CD4-positive, alpha-beta T cell treated with Interferon gamma for 1 hour (primary cell): ENCODE measurements around the gene AKR1C3.

Source experiments
- DNase-seq: peaks from one replicate; pipeline ENCODE4 v3.0.0-alpha.2; 2020

AKR1C3 gene

DNA sequence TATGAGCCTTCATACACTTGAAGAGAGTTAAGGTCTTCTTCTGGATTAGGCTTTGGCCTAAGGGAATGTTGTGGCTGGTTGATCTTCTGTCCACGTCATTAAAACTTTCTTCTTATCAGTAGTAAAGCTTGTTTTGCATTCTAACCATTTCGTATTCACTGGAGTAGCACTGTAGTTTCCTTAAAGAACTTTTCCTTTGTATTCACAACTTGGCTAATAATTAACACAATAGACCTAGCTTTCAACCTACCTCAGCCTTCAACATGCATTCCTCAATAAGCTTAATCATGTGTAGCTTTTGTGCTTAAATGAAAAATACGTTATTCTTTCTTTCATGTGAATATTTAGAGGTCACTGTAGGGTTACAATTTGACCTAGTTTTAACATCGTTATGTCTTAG lies 48.0 kb downstream of the AKR1C3 start:
- DNase-seq = no peak

DNA sequence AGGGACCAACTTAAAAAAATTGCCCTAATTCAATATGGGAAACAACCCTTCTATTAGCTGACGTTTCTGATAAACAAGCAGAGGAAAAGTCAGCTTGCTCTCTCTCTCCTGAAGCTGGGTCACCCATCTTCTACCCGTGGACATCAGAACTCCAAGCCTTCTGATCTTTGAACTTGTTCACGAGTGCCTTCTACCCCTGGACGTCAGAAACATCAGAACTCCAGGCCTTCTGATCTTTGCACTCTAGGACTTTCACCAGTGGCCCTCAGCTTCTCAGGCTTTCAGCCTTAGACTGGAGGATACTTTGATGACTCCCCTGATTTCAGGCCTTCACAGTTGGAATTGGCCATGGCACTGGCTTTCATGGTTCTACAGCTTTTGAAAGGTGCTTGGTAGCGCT lies 48.9 kb downstream of the AKR1C3 start:
- no peak for DNase-seq

DNA sequence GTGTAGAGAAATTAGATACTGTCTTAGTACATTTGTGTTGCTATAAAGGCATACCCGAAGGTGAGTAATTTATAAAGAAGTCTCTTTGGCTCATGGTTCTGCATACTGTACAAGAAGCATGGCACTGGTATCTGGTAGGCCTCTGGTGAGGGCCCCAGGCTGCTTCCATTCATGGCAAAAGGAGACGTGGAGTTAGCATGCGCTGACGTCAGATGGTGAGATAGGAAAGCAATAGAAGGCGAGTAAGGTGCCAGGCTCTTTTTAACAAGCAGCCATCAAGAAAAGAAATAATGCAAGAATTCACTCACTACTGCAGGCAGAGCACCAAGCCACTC lies 52.7 kb downstream of the AKR1C3 start:
- DNase-seq = no peak

DNA sequence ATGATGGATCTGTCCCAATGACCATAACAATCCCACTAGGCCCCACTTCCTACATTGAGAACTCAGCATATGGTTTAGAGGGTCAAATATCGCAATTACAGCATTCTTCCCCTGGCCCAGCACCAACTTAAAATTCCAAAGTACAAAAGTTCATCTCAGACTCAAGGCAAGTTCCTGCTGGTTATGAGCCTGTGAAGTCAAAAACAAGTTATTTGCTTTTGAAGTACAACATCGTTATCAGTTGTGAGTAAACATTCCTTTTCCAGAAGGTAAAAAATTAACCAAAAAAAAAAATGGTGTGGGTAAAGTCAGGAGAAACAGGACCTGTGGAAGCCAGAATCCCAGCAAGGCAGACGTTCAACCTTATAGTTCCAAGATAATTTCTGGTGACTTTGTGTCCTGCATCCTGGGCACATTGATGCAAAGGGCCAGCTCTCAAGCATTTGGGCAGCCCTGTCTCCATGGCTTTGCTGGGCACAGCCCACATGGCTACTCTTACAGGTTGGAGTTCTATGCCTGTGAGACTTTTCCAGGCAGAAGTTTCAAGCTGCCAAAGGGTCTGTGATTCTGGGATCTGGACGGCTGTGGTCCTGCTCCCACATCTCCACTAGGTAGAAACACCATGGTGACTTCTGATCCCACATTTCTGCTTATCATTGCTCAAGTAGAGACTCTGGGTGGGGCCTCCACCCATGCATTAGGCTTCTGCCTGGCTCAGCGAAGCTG lies 53.2 kb downstream of the AKR1C3 start:
- no peak for DNase-seq

DNA sequence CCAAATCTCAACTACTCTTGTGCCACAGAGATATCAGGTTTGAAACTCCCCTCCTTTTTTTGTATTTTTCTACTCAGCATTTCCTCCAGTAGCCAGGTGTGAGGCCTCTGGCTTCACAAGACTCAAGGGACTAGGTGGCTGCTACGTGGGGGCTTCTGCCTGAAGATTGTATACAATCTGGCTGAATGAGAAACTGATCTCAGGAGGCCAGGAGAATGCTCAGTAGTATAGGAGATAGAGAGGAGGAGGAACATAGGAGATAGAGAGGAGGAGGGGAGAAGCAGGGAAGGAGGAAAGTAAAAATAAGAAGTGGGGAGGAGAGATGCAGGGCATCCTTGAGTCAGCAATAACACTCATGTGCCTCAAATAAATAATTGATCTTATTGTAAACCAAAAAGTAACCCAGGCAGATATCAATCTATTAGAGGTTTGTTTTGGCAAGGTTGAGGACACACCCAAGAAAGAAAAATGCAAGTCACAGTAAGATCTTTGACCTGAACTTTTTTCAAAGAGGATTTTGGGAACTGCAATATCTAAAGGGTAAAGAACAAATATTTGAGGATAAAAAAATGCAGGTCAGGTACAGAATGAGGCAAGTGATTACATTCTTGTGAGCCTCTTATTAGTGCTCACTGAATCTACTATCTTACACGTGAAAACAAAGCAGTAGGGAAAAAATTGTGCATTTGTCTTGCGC lies 53.9 kb downstream of the AKR1C3 start:
- no peak for DNase-seq

DNA sequence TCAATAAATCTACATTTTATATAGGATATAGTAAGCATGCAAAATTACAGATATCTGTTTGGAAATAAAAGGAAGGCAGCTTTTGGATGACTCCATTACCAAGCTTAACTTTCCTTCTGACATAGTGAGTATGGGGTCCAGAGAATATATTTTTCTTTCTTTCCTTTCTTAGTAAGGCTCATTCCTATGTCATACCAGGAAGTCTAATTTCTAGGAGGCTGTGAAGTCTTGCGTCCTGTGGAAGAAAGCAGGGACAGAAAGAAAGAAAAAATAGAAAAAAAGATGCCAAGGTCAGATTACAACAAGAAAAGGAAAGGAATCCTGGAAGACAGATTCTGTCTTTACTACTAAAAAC lies 54.4 kb downstream of the AKR1C3 start:
- no peak for DNase-seq

DNA sequence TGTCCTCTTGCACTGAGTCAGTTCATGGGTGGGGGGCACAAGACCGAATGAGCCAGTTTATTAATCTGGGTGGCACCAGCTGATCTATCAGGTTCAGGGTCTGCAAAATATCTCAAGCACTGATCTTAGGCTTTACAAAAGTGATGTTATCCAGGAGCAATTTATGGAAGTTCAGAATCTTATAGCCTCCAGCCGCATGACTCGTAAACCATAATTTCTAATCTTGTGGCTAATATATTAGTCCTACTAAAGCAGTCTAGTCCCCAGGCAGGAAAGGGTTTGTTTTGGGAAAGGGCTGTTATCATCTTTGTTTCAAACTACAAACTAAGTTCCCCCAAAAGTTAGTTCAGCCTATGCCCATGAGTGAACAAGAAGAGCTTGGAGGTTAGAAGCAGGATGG lies 56.9 kb downstream of the AKR1C3 start:
- DNase-seq = no peak

DNA sequence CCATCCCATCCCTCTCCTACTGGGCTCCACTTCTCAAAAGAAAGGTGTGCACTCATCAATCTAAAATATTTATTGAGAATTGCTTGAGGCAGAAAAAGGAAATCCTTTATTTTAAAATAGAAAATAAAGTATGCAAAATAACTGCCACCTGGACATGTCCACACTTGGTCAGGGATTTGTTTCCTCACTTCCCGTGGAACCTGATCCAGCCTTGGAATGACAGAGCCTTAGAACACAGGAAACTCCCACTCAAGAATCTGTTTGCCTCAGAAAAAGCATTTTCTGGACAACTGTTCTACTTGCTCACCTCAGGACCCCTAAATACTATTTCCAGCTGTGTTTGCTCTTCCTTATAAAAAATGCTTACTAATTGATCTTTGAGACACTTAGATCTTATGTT lies 61.7 kb downstream of the AKR1C3 start:
- DNase-seq = no peak
